Neural progenitor cell (in vitro differentiated cells): ENCODE results near the gene COL8A2.

Experiments
- CTCF ChIP-seq: fragments of 200-600 bp; sonication (generic); IDR thresholded peaks from 2 replicates; pipeline ENCODE4 v1.5.1; 2017; ENCODE audit warnings: antibody characterized with exemption, mild to moderate bottlenecking
- EZH2phosphoT487 ChIP-seq: fragments of 200-600 bp; sonication (generic); IDR thresholded peaks from 2 replicates; pipeline ENCODE4 v1.6.1; 2017; ENCODE audit warnings: antibody characterized with exemption

- TF ChIP-seq CTCF, result no peak
- TF ChIP-seq EZH2phosphoT487, result no peak
These were observed 38.4 kb upstream of the COL8A2 start for GRCh38 chr1:36163426-36163825.
